Activated B cell treated with CpG ODN at 0.5 μM for 24 hours (primary cell): Measurements from ENCODE around the gene ZBTB32. TPM values are rescaled to one million over a fixed set of nuclear protein-coding genes. Genes with fewer than 3 reads are reported as not detected.
"Not testable (repeated sequence)": the region's sequence is repeated elsewhere in the genome, so short reads cannot be mapped to it uniquely, and the experiment has no call there.

Experiments
- ATAC-seq: fragments of 200-7000 bp; cut with Tn5 transposase; one replicate; pipeline ENCODE4 v1.10.0; 2021; ENCODE audit warnings: low read depth, mild to moderate bottlenecking, moderate library complexity
- CTCF ChIA-PET: fragments of 350-600 bp; sonication (Branson Sonifier 250); formaldehyde crosslinking; loops from one replicate; lab custom pipeline; 2021; ENCODE audit warnings: antibody characterized with exemption; lab: Charles Lee
- POLR2A ChIA-PET: fragments of 350-600 bp; sonication (Branson Sonifier 250); formaldehyde crosslinking; loops from one replicate; lab custom pipeline; 2021; ENCODE audit warnings: antibody characterized with exemption; lab: Charles Lee
- DNase-seq: peaks from one replicate; pipeline ENCODE4 v3.0.0; 2022
- H3K27ac Mint-ChIP-seq: one replicate; pipeline ENCODE4 v1.8.0; 2020; ENCODE audit warnings: mixed read lengths
- H3K27me3 Mint-ChIP-seq: one replicate; pipeline ENCODE4 v1.8.0; 2021; ENCODE audit warnings: mixed read lengths
- H3K36me3 Mint-ChIP-seq: one replicate; pipeline ENCODE4 v1.8.0; 2021; ENCODE audit warnings: low read depth, mixed read lengths
- H3K4me1 Mint-ChIP-seq: one replicate; pipeline ENCODE4 v1.8.0; 2021; ENCODE audit warnings: mixed read lengths
- H3K4me3 Mint-ChIP-seq: one replicate; pipeline ENCODE4 v1.8.0; 2020; ENCODE audit warnings: mild to moderate bottlenecking, mixed read lengths
- H3K9me3 Mint-ChIP-seq: one replicate; pipeline ENCODE4 v1.8.0; 2020; ENCODE audit warnings: mixed read lengths
- CTCF ChIP-seq: fragments of 200-600 bp; IDR thresholded peaks from one replicate; pipeline ENCODE4 v1.8.0; 2022; ENCODE audit warnings: antibody characterized with exemption, mild to moderate bottlenecking
- intact Hi-C: fragments of 100-400 bp; cut with micrococcal nuclease; formaldehyde crosslinking; loops from one replicate; pipeline ENCODE4 v1.15.1; 2024
- total RNA-seq: library from RNA; stranded (reverse); gene quantifications from 2 replicates; pipeline ENCODE4 v1.2.3, GENCODE V29; 2022

Gene ZBTB32
- total RNA-seq, 1 donor from 2014 or later: 21.4 TPM

GRCh38 chr19:35722897-35723296, 18.5 kb downstream of the ZBTB32 start:
- TF ChIP-seq CTCF: no peak
- no peaks in the 10 kb centered on the region for H3K27me3 Mint-ChIP-seq
- H3K27ac Mint-ChIP-seq: no peak overlapping the region
- H3K36me3 Mint-ChIP-seq: peaks cover 72% of the 10 kb centered on the region
- DNase-seq (no peak), ATAC-seq (no peak)
- H3K4me3 Mint-ChIP-seq: no peak overlapping the region
- CTCF ChIA-PET: interaction anchor here (1.1 kb wide), 1 partner anchor 18 kb away, joined by 3 read pairs; no protein-coding TSS in a partner anchor
- POLR2A ChIA-PET: interaction anchor here (0.7 kb wide), 1 partner anchor 18 kb away, joined by 4 read pairs; no protein-coding TSS in a partner anchor
- intact Hi-C loops: no loop called here
- H3K4me1 Mint-ChIP-seq: peaks cover 22% of the 10 kb centered on the region
- H3K9me3 Mint-ChIP-seq: no peaks in the 10 kb centered on the region

GRCh38 chr19:35723671-35724070, 19.3 kb downstream of the ZBTB32 start:
- H3K27ac Mint-ChIP-seq: no peak overlapping the region
- DNase-seq (no peak), ATAC-seq (no peak)
- POLR2A ChIA-PET: interaction anchor here (0.7 kb wide), 1 partner anchor 17 kb away, joined by 4 read pairs; no protein-coding TSS in a partner anchor
- no peaks in the 10 kb centered on the region for H3K27me3 Mint-ChIP-seq
- H3K4me1 Mint-ChIP-seq: peaks cover 18% of the 10 kb centered on the region
- CTCF ChIA-PET: interaction anchor here (1.1 kb wide), 1 partner anchor 17 kb away, joined by 3 read pairs; no protein-coding TSS in a partner anchor
- intact Hi-C loops: no loop called here
- H3K36me3 Mint-ChIP-seq: peaks cover 80% of the 10 kb centered on the region
- H3K9me3 Mint-ChIP-seq: no peaks in the 10 kb centered on the region
- H3K4me3 Mint-ChIP-seq: no peak overlapping the region
- no peak for TF ChIP-seq CTCF

- peaks cover 85% of the 10 kb centered on the region for H3K36me3 Mint-ChIP-seq
- H3K9me3 Mint-ChIP-seq, DNase-seq, intact Hi-C loops, H3K27ac Mint-ChIP-seq, H3K4me3 Mint-ChIP-seq, ATAC-seq, POLR2A ChIA-PET, CTCF ChIA-PET, H3K27me3 Mint-ChIP-seq: not testable (repeated sequence)
- H3K4me1 Mint-ChIP-seq: peaks cover 14% of the 10 kb centered on the region
These were observed 19.8 kb downstream of the ZBTB32 start for GRCh38 chr19:35724132-35724531.

GRCh38 chr19:35724560-35724959, 20.2 kb downstream of the ZBTB32 start:
- DNase-seq: no peak
- Mint-ChIP-seq H3K27ac (no peak overlapping the region), H3K36me3 (peaks cover 86% of the 10 kb centered on the region), H3K4me1 (peaks cover 10% of the 10 kb centered on the region), H3K4me3 (no peak overlapping the region), H3K27me3 (no peaks in the 10 kb centered on the region), H3K9me3 (no peaks in the 10 kb centered on the region)
- no peak for ATAC-seq
- CTCF ChIA-PET: no interaction called here
- TF ChIP-seq CTCF: no peak
- intact Hi-C loops: no loop called here
- POLR2A ChIA-PET: interaction anchor here (1.2 kb wide), 1 partner anchor 16 kb away, joined by 4 read pairs; no protein-coding TSS in a partner anchor

- H3K4me1 Mint-ChIP-seq: peaks cover 6% of the 10 kb centered on the region
- TF ChIP-seq CTCF: no peak
- ChIA-PET POLR2A (interaction anchor here (1.2 kb wide), 1 partner anchor 15 kb away, joined by 4 read pairs; no protein-coding TSS in a partner anchor), CTCF (no interaction called here)
- ATAC-seq (no peak), DNase-seq (no peak)
- peaks cover 90% of the 10 kb centered on the region for H3K36me3 Mint-ChIP-seq
- intact Hi-C loops: no loop called here
- H3K9me3 Mint-ChIP-seq: no peaks in the 10 kb centered on the region
- H3K27ac Mint-ChIP-seq: no peak overlapping the region
- H3K4me3 Mint-ChIP-seq: no peak overlapping the region
- H3K27me3 Mint-ChIP-seq: no peaks in the 10 kb centered on the region
These were observed 21.0 kb downstream of the ZBTB32 start for GRCh38 chr19:35725216-35725861.
